GM18951 (cell line): ENCODE data around the gene PELI1.

Experiments
- POLR2A ChIP-seq: IDR thresholded peaks from 4 replicates; pipeline ENCODE4 v1.6.1; 2011; ENCODE audit warnings: mild to moderate bottlenecking; ENCODE audit not compliant: insufficient read length, insufficient read depth; ENCODE audit errors: extremely low read depth
- in situ Hi-C: fragments of 300-500 bp; cut with MboI; formaldehyde crosslinking; loops from one replicate; pipeline ENCODE4 v1.12.0; 2022; ENCODE audit warnings: low sequenced_read_pairs, mixed read lengths, inconsistent platforms; ENCODE audit not compliant: unreplicated experiment

Gene PELI1

GRCh38 chr2:64052463-64053241, 91.6 kb downstream of the PELI1 start:
- in situ Hi-C loops = loop anchor here (5.0 to 10.0 kb wide), 2 partner anchors 82 to 275 kb away; no protein-coding TSS in a partner anchor
- no peak for TF ChIP-seq POLR2A

- in situ Hi-C loops = loop anchor here (5.0 to 10.0 kb wide), 3 partner anchors 85 to 435 kb away; no protein-coding TSS in a partner anchor
- no peak for TF ChIP-seq POLR2A
Observed at GRCh38 chr2:64049633-64050220, 94.5 kb downstream of the PELI1 start.

GRCh38 chr2:64045938-64046337, 98.3 kb downstream of the PELI1 start:
- TF ChIP-seq POLR2A = no peak
- in situ Hi-C loops = loop anchor here (10.0 kb wide), 1 partner anchor 439 kb away; no protein-coding TSS in a partner anchor
